Testis (tissue), 2 donors: ENCODE results near the gene GARNL3.

Experiments used
- CTCF ChIP-seq, 3 experiments: fragments of 450-650 bp in 2 of 3; fragments of 200-600 bp in 1 of 3; sonication (generic) in 1 of 3; IDR thresholded peaks; one replicate each; pipeline ENCODE4 v1.5.1; 2016 to 2019; ENCODE audit warnings: antibody characterized with exemption in 3 of 3, mild to moderate bottlenecking in 2 of 3, moderate library complexity in 1 of 3
- POLR2A ChIP-seq: fragments of 450-650 bp; IDR thresholded peaks from one replicate; pipeline ENCODE4 v1.6.1; 2017; ENCODE audit warnings: antibody characterized with exemption, mild to moderate bottlenecking, moderate library complexity

GRCh38 chr9:127360250-127360649 lies 95.7 kb downstream of the GARNL3 start:
- TF ChIP-seq CTCF (IDR thresholded peaks at IDR 0.05) (no peak), POLR2A (no peak)
